GM19397 (cell line): ENCODE results near the gene BHLHA9.

Experiments
- ATAC-seq: cut with Tn5 transposase; IDR thresholded peaks from one replicate; pipeline ENCODE4 v1.9.1; 2021; ENCODE audit warnings: mild to moderate bottlenecking, moderate library complexity; ENCODE audit not compliant: unreplicated experiment

BHLHA9 gene

DNA sequence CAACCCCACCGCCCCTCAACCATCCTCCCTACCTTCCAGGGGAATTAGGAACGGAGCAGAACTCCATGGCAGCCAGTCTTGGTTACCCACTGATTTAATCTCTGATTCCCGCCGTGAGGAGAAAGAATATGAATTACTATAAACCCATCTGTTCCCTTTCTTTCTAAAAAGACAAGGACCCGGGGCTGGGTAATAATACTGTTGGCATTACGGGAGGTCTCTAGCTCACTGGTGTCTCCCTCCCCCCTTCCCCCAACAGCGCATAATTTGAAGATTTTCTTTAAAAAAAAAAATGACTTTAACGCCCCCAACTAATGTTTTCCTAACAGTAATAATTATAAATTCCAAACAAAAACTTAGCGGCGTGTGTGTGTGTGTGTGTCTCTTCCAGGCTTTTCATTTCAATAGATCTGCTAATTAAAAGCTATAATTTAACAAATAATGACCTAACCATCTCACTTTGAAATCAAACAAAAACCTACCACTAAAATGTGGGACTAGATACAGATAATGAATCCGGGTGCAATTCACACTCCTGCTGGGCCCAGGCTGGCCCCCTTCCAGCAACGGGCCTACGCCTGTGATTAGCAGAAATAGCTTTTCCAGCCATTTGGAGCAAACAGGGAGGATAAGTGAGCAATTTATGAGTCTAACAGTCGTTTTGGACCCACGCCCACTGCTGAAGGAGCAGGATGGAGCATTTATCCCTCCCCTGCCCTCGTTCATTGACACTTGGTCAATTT lies 18.2 kb upstream of the BHLHA9 start:
- no peak for ATAC-seq

DNA sequence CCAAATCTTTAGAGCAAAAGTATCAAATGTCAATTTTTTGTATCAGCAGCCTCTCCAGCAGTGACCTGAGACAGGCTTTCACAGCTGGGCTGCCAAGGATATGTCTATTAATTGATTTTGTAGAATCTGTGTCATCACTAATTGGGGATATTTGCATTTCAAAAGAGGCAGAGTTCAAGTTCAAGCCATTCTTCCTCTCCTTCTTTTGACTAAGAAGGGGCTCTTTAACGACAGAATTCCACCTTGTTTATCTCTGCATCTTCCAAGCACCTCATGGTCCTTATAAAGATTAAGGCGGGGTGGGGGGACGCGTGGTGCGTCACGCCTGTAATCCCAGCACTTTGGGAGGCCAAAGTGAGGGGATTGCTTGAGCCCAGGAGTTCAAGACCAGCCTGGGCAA lies 15.2 kb upstream of the BHLHA9 start:
- no peak for ATAC-seq

DNA sequence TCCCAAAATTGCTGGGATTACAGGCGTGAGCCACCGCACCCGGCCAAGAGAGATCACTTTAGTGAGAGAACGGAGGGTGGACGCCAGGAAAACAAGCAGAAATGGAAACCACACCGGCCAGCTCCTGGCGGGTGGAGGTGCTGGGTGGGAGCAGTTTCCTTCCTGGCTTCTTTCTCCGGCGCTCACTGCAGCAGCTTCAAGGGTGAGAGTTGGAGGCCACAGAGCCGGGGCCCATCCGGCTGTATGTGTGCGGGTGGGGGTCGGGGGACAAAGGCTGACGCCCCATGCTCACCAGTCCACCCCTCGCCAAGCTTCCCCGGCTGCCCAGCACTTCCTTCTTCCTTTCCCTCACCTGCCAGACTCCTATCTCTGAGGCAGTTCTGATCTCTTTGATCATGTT lies 13.5 kb upstream of the BHLHA9 start:
- no peak for ATAC-seq

DNA sequence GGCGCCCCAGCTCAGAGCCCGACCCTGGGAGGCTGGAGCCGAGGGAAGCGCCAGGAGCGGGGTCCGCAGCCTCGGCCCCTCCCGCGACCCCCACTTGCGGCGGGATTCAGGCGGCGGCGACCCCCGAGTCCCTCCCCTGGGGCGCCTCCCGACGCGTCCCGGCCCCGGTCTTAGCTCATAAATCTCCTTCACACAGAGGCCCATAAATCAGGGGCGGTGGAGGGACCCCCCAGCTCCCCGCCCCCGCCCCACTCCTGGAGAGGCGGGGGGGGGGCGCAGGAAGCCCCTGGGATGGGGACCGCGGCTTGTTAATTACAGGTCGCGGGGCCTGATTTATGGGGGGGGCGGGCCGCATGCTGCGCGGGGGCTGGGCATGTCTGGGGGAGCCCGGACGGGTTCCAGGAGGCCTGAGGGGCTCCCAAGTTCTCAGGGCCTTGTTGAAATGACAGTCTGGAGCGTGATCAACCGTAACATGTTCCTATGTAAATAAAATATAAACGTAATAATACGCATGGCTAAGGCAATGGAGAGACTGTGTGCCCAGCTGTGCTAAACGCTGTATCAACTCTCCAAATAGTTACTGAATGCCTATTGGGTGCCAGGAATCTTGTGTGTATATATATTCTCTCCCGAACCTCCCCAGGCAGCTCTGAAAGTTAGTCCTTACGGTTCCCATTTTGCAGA lies 10.0 kb upstream of the BHLHA9 start:
- no peak for ATAC-seq

DNA sequence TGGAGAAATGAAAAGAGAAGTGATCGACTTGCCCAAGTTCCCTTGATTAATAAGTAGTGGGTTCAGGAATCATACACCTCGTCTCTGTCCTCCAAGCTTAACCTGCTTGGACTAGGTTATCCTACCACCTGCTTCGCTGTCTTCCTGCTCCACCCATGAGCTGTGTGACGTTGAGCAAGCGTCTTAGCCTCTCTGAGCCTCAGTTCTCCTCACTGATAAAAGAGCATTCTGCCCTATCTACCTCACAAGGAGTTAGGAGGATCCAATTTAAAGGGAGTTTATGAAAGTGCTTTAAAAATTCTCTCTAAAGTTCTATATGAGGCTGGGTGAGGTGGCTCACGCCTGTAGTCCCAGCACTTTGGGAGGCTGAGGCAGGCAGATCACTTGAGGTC lies 9.5 kb upstream of the BHLHA9 start:
- no peak for ATAC-seq

DNA sequence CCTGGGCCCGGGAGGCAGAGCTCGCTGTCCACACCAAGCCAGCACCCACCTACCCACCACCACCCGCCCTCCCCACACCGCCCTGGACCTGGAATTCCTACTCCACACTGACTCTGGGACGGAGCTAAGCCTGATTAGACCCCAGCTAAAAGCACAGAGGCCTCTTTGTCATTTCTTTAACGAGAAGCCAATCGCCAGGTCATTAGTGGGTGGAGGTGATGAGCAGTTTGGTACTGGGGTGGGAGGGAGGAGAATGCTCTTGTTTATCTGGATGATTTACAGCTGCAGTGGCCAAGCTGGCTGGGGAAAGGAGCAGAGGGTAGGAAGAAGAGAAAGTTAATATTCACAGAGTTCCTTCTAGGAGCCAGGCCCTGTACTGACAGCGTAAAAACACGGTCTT lies 6.0 kb upstream of the BHLHA9 start:
- no peak for ATAC-seq

GRCh38 chr17:1267471-1267943 lies 2.7 kb upstream of the BHLHA9 start:
- ATAC-seq = no peak

DNA sequence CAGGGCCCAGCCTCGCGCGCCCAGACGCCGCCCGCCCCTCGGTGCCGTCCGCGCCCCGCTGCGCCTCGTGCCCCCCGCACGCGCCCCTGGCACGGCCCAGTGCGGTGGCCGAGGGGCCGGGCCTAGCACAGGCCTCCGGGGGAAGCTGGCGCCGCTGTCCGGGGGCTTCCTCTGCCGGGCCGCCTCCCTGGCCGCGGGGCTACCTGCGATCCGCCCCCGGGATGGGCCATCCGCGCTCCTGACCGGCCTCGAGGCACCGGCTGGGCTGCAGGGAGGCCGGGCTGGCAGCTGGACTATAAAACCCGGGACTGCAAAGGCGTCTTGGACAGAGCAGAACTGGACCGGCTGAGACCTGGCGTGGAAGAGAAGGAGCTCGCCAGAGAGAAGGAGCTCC lies 783 bp downstream of the BHLHA9 start:
- ATAC-seq = no peak

GRCh38 chr17:1271441-1271840 lies 1.2 kb downstream of the BHLHA9 start:
- ATAC-seq = no peak

DNA sequence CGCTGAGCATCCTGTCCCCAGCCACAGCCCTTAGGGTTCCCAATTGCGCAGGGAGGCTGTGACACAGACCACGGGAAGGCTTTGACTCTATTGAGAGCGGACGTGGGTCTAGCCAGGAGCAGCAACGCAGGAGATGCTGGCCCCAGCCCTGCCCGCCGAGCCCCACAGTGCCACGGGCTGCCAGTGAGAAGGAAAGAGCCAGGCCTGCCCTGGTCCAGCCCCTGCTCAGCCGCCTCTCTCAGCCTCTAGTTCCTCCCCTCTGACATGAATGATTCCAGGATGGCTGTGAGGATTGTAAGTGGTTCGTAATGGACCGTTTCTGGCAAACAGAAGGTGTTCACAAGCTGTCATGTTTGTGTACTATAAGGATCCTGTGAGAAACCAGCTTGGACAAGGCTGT lies 2.5 kb downstream of the BHLHA9 start:
- no peak for ATAC-seq

DNA sequence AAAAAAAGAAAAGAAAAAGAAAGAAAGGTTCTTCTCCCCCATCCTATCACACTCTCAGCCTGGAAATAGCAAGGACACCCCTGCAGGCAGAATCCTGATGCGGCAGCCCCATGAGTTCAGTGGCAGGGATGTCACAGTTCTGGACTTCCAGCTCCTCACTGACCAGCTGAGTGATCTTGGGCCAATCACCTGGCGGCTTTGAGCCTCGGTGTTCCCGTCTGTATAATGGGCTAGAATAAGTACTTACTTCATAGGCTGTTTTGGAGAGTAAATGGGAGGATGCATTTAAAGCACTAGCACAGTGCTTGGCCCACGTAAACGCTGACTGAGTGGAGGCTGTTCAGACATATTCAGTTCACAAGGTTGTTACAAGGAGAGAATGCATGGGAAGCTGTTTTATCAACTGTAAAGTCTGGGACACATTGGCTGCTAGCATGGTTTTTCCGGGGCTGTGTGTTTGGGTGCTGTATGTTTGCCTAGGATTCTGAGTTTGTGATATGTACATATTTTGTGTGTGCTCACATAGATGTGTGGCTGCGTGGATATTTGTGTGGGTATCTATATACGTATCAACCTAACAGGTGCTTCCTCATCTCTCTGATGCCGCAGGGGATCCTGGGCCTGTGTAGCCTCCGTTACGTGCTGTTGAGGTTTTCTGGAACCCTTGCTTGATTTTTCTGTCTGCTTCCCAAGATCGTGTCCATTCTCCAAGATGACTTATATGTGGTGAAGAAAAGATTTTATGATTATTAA lies 3.4 kb downstream of the BHLHA9 start:
- no peak for ATAC-seq

DNA sequence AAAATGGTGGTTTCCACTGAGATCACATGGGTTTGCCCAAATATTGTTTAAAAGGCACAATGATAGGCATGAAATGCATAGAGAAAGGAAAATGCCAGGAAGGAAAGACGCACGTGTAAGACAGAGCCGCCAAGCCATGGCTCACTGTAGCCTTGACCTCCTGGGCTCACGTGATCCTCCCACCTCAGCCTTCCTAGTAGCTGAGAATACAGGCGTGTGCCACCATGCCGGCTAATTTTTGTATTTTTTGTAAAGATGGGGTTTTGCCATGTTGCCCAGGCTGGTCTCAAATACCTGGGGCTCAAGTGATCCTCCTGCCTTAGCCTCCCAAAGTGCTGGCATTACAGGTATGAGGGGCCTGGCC lies 4.0 kb downstream of the BHLHA9 start:
- ATAC-seq = no peak

GRCh38 chr17:1275205-1275961 lies 5.1 kb downstream of the BHLHA9 start:
- ATAC-seq = no peak

DNA sequence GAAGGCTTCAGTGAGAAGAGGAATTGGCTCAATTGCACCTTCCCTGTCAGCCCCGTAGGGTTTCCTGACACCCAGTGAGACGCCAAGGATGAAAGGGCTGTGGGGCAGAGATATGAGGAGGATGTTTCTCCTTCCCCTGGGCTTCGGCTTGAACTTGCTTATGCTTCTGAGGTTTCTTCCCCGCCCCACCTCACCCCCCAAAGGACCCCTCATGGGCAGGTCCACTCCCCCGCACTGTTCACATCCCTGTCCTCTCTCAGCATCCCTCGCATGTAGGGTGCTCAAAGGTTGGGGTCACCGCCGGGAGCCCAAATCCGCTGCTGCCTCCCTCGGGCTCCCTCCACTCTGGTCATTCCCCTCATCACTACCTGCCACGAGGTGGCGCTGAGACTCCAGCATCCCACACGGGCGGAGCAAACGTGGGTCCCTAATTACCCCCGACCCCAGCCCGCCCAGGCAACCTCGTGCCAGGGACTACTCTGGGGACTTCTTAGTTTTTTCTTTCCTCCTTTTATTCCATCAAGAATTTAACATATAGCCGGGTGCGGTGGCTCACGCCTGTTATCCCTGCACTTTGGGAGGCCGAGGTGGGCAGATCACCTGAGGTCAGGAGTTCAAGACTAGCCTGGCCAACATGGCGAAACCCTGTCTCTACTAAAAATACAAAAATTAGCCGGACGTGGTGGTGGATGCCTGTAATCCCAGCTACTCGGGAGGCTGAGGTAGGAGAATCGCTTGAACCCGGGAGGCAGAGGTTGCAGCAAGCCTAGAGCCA lies 5.9 kb downstream of the BHLHA9 start:
- ATAC-seq = no peak

- ATAC-seq = no peak
Observed at GRCh38 chr17:1280652-1281051, 10.4 kb downstream of the BHLHA9 start.

DNA sequence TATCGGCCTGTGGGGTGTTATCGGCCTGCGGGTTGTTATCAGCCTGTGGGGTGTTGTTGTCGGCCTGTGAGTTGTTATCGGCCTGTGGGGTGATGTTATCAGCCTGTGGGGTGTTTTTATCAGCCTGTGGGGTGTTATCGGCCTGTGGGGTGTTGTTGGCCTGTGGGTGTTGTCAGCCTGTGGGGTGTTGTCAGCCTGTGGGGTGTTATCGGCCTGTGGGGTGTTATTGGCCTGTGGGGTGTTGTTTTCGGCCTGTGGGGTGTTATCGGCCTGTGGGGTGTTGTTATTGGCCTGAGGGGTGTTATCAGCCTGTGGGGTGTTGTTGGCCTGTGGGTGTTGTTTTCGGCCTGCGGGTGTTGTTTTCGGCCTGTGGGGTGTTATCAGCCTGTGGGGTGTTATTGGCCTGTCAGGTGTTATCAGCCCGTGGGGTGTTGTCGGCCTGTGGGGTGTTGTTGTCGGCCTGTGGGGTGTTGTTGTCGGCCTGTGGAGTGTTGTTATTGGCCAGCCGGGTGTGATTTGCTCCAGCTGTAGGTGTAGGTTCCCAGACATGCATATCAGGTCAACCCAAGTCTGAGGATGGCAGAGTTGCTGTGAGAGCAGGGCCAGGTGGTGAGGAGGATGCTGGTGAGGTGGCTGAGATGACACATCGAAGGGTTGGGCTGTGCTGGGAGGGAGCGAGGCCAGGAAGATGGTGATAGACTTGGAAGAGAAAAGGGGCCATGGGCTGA lies 16.3 kb downstream of the BHLHA9 start:
- ATAC-seq = no peak

- no peak for ATAC-seq
Observed at GRCh38 chr17:1289695-1290094, 19.5 kb downstream of the BHLHA9 start.

DNA sequence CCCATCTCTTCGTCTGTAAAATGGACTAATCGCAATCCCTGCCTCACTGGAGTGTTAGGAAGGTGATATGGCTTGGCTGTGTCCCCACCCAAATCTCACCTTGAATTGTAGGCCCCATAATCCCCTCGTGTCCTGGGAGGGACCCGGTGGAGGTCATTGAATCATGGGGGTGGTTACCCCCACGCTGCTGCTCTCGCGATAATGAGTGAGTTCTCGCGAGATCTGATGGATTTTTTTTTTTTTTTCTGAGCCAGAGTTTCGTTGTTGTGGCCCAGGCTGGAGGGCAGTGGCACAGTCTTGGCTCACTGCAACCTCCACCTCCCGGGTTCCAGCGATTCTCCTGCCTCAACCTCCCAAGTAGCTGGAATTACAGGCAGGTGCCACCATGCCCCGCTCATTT lies 20.4 kb downstream of the BHLHA9 start:
- ATAC-seq = no peak

DNA sequence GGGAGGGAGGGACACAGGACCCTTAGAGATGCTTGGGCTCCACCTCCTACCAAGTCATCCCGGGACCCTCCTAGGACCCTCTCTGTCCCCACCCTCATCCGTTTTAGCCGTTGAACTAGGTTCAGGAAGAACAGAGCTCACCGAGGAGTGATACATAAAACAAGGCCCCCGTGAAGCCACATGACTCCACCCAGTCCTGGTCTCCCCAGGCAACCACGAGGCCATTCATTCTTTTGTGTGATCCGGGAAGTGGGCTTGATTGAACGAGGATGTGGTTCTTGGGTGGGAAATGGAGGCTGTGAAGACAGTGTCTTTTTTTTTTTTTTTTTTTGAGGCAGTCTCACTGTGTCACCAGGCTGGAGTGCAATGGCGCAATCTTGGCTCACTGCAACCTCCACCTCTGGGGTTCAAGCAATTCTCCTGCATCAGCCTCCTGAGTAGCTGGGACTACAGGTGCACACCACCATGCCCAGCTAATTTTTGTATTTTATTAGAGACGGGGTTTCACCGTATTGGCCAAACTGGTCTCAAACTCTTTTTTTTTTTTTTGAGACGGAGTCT lies 24.0 kb downstream of the BHLHA9 start:
- no peak for ATAC-seq

- ATAC-seq = no peak
Observed at GRCh38 chr17:1298606-1299005, 28.4 kb downstream of the BHLHA9 start.
